Activated CD4-positive, alpha-beta T cell treated with anti-CD3 and anti-CD28 coated beads, Interleukin-2, amount 10 ng/mL, durations not matched to agents 24 days and 14 days (primary cell): ENCODE data around the gene NME8. TPM values are rescaled to one million over a fixed set of nuclear protein-coding genes. Genes with fewer than 3 reads are reported as not detected.

Experiments used
- DNase-seq: peaks from one replicate; pipeline ENCODE4 v3.0.0; 2022
- H3K27ac Mint-ChIP-seq: one replicate; pipeline ENCODE4 v1.8.0; 2022; ENCODE audit warnings: mild to moderate bottlenecking, mixed read lengths
- H3K27me3 Mint-ChIP-seq: one replicate; pipeline ENCODE4 v1.8.0; 2022; ENCODE audit warnings: mixed read lengths
- H3K36me3 Mint-ChIP-seq: one replicate; pipeline ENCODE4 v1.8.0; 2022; ENCODE audit warnings: low read depth, mild to moderate bottlenecking, mixed read lengths
- H3K4me1 Mint-ChIP-seq: one replicate; pipeline ENCODE4 v1.8.0; 2021; ENCODE audit warnings: mixed read lengths
- H3K4me3 Mint-ChIP-seq: one replicate; pipeline ENCODE4 v1.8.0; 2022; ENCODE audit warnings: mild to moderate bottlenecking, moderate library complexity, mixed read lengths
- H3K9me3 Mint-ChIP-seq: one replicate; pipeline ENCODE4 v1.8.0; 2021; ENCODE audit warnings: mixed read lengths
- intact Hi-C: fragments of 100-400 bp; cut with micrococcal nuclease; formaldehyde crosslinking; loops from one replicate; pipeline ENCODE4 v1.15.1; 2023
- total RNA-seq: library from RNA; stranded (reverse); gene quantifications from 2 replicates; pipeline ENCODE4 v1.2.3, GENCODE V29; 2022

The NME8 gene
- total RNA-seq, 1 donor from 2014 or later, result not detected

DNA sequence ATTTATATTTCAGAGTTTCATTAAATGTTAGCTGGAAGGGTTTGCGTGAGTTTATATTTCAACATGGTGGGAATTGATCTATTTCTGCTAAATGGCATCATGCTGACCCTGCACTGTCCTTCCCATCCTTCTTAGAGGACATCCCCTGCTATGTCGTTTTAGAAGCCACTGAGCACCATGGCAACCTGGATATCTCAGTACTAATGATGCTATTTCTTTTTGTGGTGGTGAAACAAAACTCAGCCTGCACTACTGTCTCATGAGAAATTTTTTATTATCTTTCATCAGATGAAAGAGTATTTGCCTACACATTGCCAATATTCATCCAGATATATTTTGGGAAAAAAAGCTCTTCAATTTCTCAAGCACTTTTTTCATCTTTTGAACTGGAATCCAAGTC is 84.1 kb downstream of the NME8 start:
- Mint-ChIP-seq H3K36me3 (no peaks in the 10 kb centered on the region), H3K9me3 (no peaks in the 10 kb centered on the region), H3K4me1 (no peaks in the 10 kb centered on the region), H3K4me3 (no peak overlapping the region), H3K27me3 (peaks cover 4% of the 10 kb centered on the region), H3K27ac (no peak overlapping the region)
- intact Hi-C loops, result no loop called here
- DNase-seq, result no peak

DNA sequence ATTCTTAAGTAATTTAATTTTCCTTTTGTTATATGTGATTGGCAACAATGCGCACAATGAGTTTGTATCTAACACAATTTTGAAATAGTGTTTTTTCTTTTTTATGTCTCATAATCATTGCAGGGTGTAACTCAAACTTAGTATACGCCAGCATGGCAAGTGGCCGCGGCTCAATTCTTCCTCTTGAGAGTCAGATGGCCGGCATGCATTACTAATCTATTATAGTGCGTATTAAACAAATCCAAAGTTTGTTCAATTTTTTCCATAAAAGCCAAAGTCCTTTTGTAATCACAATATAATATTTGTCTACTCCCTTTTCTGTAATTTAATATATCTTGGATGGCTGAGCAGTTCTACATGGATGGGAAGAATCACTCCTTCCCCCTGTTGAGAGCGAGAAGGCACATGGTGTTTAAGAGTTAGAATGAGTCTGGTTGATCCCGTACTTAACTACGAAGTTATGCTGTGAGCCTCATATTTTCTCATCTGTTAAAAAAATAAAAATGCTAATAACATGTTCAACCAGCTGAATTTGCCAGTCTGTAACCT is 84.7 kb downstream of the NME8 start:
- H3K4me1 Mint-ChIP-seq, result no peaks in the 10 kb centered on the region
- H3K36me3 Mint-ChIP-seq, result no peaks in the 10 kb centered on the region
- intact Hi-C loops, result no loop called here
- no peak for DNase-seq
- no peak overlapping the region for H3K27ac Mint-ChIP-seq
- no peaks in the 10 kb centered on the region for H3K9me3 Mint-ChIP-seq
- H3K4me3 Mint-ChIP-seq, result no peak overlapping the region
- peaks cover 4% of the 10 kb centered on the region for H3K27me3 Mint-ChIP-seq

DNA sequence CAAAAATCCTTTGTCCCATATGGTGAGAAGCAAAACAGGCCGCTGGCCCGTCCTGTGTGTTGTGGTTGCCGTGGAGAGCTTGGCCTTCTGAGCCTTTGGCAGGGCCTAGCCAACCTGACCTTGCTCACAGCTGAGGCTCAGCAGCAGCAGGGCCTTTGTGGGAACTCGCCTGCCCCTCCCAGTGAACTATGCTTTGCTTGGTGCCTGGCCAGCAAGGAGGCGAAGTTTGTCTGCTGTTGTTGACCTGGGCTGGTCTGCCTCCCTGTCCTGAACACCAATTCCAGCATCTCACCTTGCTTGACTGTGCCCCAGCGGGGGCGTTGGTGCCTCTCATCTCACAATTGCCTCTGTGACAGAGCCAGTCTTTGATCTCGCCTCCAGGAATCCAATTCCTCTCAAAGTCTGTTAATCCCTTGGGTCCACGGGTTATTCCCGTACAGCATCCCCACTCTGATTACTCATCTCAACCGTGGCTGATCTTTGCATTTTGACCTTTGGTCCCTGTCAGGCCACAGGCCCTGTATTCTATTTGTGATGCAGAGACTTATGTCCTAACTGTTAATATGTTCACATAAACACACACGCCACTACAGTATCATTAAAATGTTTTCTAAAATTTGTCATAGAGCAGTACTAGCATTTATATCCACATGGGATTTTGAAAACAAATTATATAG is 94.7 kb downstream of the NME8 start:
- Mint-ChIP-seq H3K9me3 (no peaks in the 10 kb centered on the region), H3K36me3 (no peaks in the 10 kb centered on the region), H3K4me1 (no peaks in the 10 kb centered on the region), H3K27me3 (no peaks in the 10 kb centered on the region), H3K27ac (no peak overlapping the region), H3K4me3 (no peak overlapping the region)
- intact Hi-C loops, result no loop called here
- DNase-seq, result no peak

DNA sequence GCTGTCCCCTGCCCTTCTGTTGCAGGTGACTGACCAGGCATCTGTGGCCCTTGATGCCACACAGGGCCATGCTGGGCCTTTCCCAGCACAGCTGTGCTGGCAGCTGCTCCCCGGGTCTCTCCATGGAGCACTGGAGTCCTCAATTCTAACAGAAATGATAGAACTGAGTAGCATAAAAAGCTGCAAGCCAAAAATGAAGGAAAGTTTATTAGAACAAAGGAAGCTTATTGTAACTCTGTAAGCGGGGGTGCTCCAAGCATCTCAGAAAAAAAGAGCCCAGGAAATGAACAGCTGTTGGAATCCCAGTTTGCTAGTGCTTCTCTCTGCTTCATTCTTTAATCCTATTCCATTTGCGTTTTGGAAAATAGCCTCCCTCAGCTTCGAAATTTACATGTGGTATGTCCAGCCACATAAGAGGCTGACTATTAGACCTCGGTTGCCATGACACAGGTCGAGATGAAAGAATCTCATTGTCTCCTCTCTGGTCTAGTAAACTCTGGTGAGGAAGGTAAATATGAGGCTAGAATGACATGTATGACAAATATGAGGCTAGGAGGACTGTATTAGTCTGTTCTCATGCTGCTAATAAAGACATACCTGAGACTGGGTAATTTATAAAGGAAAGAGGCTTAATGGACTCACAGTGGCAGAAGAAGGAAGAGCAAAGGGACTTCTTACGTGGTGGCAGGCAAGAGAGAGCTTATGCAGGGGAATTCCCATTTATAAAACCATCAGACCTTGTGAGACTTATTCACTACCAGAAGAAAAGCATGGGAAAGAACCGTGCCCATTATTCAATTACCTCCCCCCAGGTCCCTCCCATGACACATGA is 95.7 kb downstream of the NME8 start:
- Mint-ChIP-seq H3K27ac (no peak overlapping the region), H3K4me3 (no peak overlapping the region), H3K9me3 (no peaks in the 10 kb centered on the region), H3K36me3 (no peaks in the 10 kb centered on the region), H3K27me3 (no peaks in the 10 kb centered on the region), H3K4me1 (no peaks in the 10 kb centered on the region)
- intact Hi-C loops, result no loop called here
- DNase-seq, result no peak

DNA sequence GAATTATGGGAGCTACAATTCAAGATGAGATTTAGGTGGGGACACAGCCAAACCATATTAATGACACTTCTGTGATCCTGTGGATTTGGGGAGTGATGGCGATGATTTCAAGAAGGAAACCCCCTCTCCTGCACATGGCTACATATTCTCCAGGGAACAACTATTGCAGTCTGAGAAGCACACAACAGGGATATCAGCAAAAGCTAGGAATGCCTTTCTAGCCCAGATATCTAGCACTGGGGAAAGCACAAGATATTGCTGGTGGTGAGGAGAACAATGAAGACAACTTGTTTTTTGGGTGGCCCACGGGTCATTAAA is 96.3 kb downstream of the NME8 start:
- Mint-ChIP-seq H3K27me3 (no peaks in the 10 kb centered on the region), H3K27ac (no peak overlapping the region), H3K9me3 (no peaks in the 10 kb centered on the region), H3K36me3 (no peaks in the 10 kb centered on the region), H3K4me1 (no peaks in the 10 kb centered on the region), H3K4me3 (no peak overlapping the region)
- intact Hi-C loops, result no loop called here
- DNase-seq, result no peak

DNA sequence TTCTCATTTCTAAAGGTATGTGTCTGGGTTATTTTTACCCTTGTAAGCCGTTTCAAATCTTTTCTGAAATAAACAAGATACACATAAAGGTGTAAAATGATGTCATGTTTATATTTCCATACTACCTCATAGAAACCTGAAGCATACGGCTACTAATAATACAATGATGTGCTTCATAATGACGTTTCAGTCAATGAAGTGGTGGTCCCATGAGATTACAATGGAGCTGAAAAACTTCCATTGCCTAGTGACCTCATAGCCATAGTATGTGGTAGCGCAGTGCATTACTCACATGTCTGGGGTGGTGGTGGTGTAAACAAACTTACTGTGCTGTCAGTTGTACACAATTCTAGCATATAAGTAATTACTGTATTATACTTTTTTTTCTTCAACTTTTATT is 96.9 kb downstream of the NME8 start:
- Mint-ChIP-seq H3K36me3 (no peaks in the 10 kb centered on the region), H3K27me3 (no peaks in the 10 kb centered on the region), H3K27ac (no peak overlapping the region), H3K9me3 (no peaks in the 10 kb centered on the region), H3K4me1 (no peaks in the 10 kb centered on the region), H3K4me3 (no peak overlapping the region)
- no peak for DNase-seq
- intact Hi-C loops, result no loop called here

DNA sequence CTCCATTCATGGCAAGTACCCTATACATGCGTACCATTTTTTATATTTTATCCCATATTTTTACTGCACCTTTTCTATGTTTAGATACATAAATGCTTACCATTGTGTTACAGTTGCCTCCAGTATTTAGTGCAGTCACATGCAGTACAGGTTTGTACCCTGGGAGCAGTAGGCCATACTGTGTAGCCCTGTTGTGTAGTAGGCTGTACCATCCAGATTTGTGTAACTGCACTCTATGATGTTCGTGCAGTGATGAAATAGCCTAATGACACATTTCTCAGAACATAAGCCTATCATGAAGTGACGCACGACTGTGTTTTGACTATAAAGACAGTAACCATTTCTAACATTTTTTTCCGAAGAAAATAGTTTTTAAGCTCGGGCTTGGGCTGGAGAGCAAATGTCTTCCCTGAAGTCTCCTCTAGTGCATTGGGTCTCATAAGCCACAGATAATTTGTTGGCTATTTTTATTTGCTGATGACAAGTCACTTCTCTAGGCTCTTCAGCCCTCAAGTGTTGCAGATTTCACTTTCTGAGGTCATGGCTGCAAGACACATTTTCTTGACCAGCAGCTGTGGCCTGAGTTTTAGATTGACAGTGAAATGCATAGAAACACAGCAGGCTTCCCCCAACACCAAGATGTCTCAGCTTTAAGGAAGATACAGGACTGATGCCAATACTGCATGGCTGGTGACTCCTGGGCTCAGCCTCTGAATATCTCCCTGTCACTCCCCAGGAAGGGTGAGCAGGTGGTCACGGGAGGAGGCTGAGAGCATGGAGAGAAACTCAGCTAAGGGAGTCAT is 98.9 kb downstream of the NME8 start:
- H3K27me3 Mint-ChIP-seq, result no peaks in the 10 kb centered on the region
- intact Hi-C loops, result no loop called here

DNA sequence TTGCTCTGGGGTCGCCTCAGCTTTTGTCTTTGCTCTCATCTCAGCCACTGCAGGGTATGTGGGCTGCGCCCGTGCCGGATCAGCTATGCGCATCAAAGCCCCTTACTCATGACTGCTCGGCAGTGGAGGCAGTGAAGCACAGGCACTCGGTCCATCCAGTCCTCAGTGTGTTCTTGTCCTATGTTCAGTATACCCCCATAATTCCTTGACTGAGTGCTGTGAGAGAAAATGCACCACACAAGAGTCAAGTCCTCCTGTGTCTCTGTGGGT is 99.5 kb downstream of the NME8 start:
- Mint-ChIP-seq H3K4me3 (no peak overlapping the region), H3K27ac (no peak overlapping the region), H3K9me3 (no peaks in the 10 kb centered on the region), H3K27me3 (no peaks in the 10 kb centered on the region), H3K4me1 (no peaks in the 10 kb centered on the region), H3K36me3 (no peaks in the 10 kb centered on the region)
- intact Hi-C loops, result no loop called here
- DNase-seq, result no peak

More for the DNA sequence above, 98.9 kb downstream of the NME8 start:
- Mint-ChIP-seq H3K9me3 (no peaks in the 10 kb centered on the region), H3K4me1 (no peaks in the 10 kb centered on the region), H3K4me3 (no peak overlapping the region), H3K27ac (no peak overlapping the region), H3K36me3 (no peaks in the 10 kb centered on the region)
- no peak for DNase-seq

Other genes starting within 250 kb of the NME8 start
- gene GPR141, start 164.8 kb upstream of the NME8 start, total RNA-seq, result not detected in 2 replicates
- not detected in 2 replicates for gene SFRP4, start 68.2 kb downstream of the NME8 start, total RNA-seq
- 0.36 and 0.54 TPM in 2 replicates for gene EPDR1, start 72.0 kb downstream of the NME8 start, total RNA-seq